Measurements from ENCODE around the gene CHSY1. TPM values are rescaled to one million over a fixed set of nuclear protein-coding genes. Genes with fewer than 3 reads are reported as not detected.

The CHSY1 gene
- total RNA-seq, 2 experiments from 2014 or later = 5.8 to 6.7 TPM

GRCh38 chr15:101152914-101153313, 98.9 kb downstream of the CHSY1 start:
- no peaks in the 10 kb centered on the region for H3K36me3 Mint-ChIP-seq (ENCODE audit: low read depth)
- peaks cover 6% of the 10 kb centered on the region for H3K4me1 Mint-ChIP-seq (ENCODE audit: low read depth)
- peaks cover 0 to 4% of the 10 kb centered on the region in 2 experiments for H3K9me3 ChIP-seq (ENCODE audit: control insufficient read depth in 1 of 2, insufficient read depth in 1 of 2, low read length in 2 of 2)
- no peaks in the 10 kb centered on the region for H3K36me3 ChIP-seq (ENCODE audit: insufficient read depth, low read length)
- no peaks in the 10 kb centered on the region for H3K9me3 Mint-ChIP-seq
- H3K4me1 ChIP-seq (ENCODE audit: insufficient read depth, low read length) = peaks cover 3% of the 10 kb centered on the region
- DNase-seq = no peak
- intact Hi-C loops (cut with DNase I, micrococcal nuclease) = no loop called here
- H3K4me3 Mint-ChIP-seq = no peak overlapping the region
- POLR2A ChIA-PET = no interaction called here
- no peak overlapping the region for H3K4me3 ChIP-seq (ENCODE audit: low read length)
- no peak for ATAC-seq (ENCODE audit: poor library complexity)
- peaks cover 0 to 2% of the 10 kb centered on the region in 2 experiments for H3K27me3 ChIP-seq (ENCODE audit: control insufficient read depth in 1 of 2, insufficient read depth in 2 of 2, low read length in 2 of 2)
- H3K27ac ChIP-seq (ENCODE audit: low read depth in 1 of 2, low read length in 2 of 2) = no peak overlapping the region
- no peaks in the 10 kb centered on the region for H3K27me3 Mint-ChIP-seq
- TF ChIP-seq CTCF (IDR thresholded peaks at IDR 0.05) = no peak
- CTCF ChIA-PET = no interaction called here
- H3K27ac Mint-ChIP-seq = no peak overlapping the region

DNA sequence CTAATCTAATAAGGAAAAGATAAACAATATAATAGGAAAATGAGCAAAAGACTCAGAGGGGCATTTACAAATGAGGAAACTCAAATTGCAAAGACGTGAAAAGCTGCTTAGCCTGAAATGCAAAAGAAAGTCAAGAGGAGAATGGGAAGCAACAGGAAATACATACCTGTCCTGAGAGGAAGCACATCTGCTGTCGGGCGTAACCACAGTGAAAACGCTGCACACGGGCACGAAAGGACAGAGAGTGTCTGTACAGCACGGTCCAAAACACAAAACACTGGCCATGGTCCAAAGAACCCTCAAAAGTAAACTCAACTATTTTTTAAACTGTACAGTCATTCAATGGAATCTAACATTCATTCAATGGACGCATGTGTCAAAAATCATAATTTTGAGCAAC, 100.6 kb downstream of the CHSY1 start:
- H3K4me1 ChIP-seq (ENCODE audit: insufficient read depth, low read length) = peaks cover 3% of the 10 kb centered on the region
- H3K4me3 ChIP-seq (ENCODE audit: low read length) = no peak overlapping the region
- H3K4me3 Mint-ChIP-seq = no peak overlapping the region
- POLR2A ChIA-PET = no interaction called here
- no peaks in the 10 kb centered on the region for H3K36me3 Mint-ChIP-seq (ENCODE audit: low read depth)
- H3K9me3 ChIP-seq (ENCODE audit: control insufficient read depth in 1 of 2, insufficient read depth in 1 of 2, low read length in 2 of 2) = peaks cover 0 to 4% of the 10 kb centered on the region in 2 experiments
- peaks cover 0 to 2% of the 10 kb centered on the region in 2 experiments for H3K27me3 ChIP-seq (ENCODE audit: control insufficient read depth in 1 of 2, insufficient read depth in 2 of 2, low read length in 2 of 2)
- peaks cover 6% of the 10 kb centered on the region for H3K4me1 Mint-ChIP-seq (ENCODE audit: low read depth)
- no peak overlapping the region for H3K27ac Mint-ChIP-seq
- CTCF ChIA-PET = no interaction called here
- no peaks in the 10 kb centered on the region for H3K27me3 Mint-ChIP-seq
- no peaks in the 10 kb centered on the region for H3K36me3 ChIP-seq (ENCODE audit: insufficient read depth, low read length)
- no peaks in the 10 kb centered on the region for H3K9me3 Mint-ChIP-seq
- DNase-seq (no peak), ATAC-seq (ENCODE audit: poor library complexity) (no peak)
- no peak overlapping the region for H3K27ac ChIP-seq (ENCODE audit: low read depth in 1 of 2, low read length in 2 of 2)
- no peak for TF ChIP-seq CTCF (IDR thresholded peaks at IDR 0.05)
- intact Hi-C loops (cut with DNase I, micrococcal nuclease) = no loop called here

DNA sequence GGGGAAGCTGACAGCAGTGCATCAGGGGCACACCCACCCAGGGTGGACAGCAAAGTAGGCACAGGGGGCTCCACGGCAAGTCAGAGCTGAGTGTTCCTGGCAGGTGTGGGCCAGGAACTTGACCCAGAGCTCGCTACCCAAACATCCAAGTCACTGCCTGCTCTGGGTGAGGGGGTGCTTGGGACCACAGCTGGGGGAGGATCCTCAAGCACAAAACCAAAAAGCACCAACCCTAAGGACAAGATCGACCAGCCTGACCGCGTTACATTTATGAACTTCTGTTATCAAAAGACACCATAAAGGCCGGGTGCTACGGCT, 101.2 kb downstream of the CHSY1 start:
- no peaks in the 10 kb centered on the region for H3K36me3 Mint-ChIP-seq (ENCODE audit: low read depth)
- ATAC-seq (ENCODE audit: poor library complexity) (no peak), DNase-seq (no peak)
- H3K36me3 ChIP-seq (ENCODE audit: insufficient read depth, low read length) = no peaks in the 10 kb centered on the region
- POLR2A ChIA-PET = interaction anchor here (0.7 kb wide), 1 partner anchor 25 kb away, joined by 3 read pairs; no protein-coding TSS in a partner anchor
- H3K4me1 ChIP-seq (ENCODE audit: insufficient read depth, low read length) = peaks cover 3% of the 10 kb centered on the region
- peaks cover 6% of the 10 kb centered on the region for H3K4me1 Mint-ChIP-seq (ENCODE audit: low read depth)
- H3K27ac Mint-ChIP-seq = no peak overlapping the region
- H3K9me3 ChIP-seq (ENCODE audit: control insufficient read depth in 1 of 2, insufficient read depth in 1 of 2, low read length in 2 of 2) = peaks cover 0 to 4% of the 10 kb centered on the region in 2 experiments
- no peak overlapping the region for H3K4me3 Mint-ChIP-seq
- intact Hi-C loops (cut with DNase I, micrococcal nuclease) = no loop called here
- no peak for TF ChIP-seq CTCF (IDR thresholded peaks at IDR 0.05)
- no peaks in the 10 kb centered on the region for H3K9me3 Mint-ChIP-seq
- H3K27me3 Mint-ChIP-seq = no peaks in the 10 kb centered on the region
- peaks cover 0 to 2% of the 10 kb centered on the region in 2 experiments for H3K27me3 ChIP-seq (ENCODE audit: control insufficient read depth in 1 of 2, insufficient read depth in 2 of 2, low read length in 2 of 2)
- H3K4me3 ChIP-seq (ENCODE audit: low read length) = no peak overlapping the region
- CTCF ChIA-PET = interaction anchor here (0.8 kb wide), 1 partner anchor 108 kb away, joined by 3 read pairs; no protein-coding TSS in a partner anchor
- H3K27ac ChIP-seq (ENCODE audit: low read depth in 1 of 2, low read length in 2 of 2) = no peak overlapping the region
